H54 (cell line): ENCODE results near the gene PACSIN1.
"Not testable (repeated sequence)": the region's sequence is repeated elsewhere in the genome, so short reads cannot be mapped to it uniquely, and the experiment has no call there.

Source experiments
- DNase-seq: peaks from one replicate; pipeline ENCODE4 v3.0.0; 2011; ENCODE audit warnings: low spot score, mixed read lengths; ENCODE audit not compliant: insufficient read length
- FAIRE-seq: peaks from 3 replicates; lab custom pipeline; 2011; peaks lifted over from hg19 to GRCh38; lab: Jason Lieb, UNC
- POLR2A ChIP-seq: IDR thresholded peaks from 2 replicates; pipeline ENCODE4 v1.6.1; 2011; ENCODE audit warnings: low read depth, mild to moderate bottlenecking, low read length

PACSIN1 gene

GRCh38 chr6:34466242-34467185, 638 bp downstream of the PACSIN1 start:
- TF ChIP-seq POLR2A: no peak
- DNase-seq (no peak), FAIRE-seq (no peak)

- no peak for TF ChIP-seq POLR2A
- no peak for DNase-seq
- no peak for FAIRE-seq
These were observed 2.6 kb downstream of the PACSIN1 start for GRCh38 chr6:34468378-34468892.

- TF ChIP-seq POLR2A: no peak
- DNase-seq (no peak), FAIRE-seq (no peak)
These were observed 3.6 kb downstream of the PACSIN1 start for GRCh38 chr6:34469499-34469898.

- no peak for DNase-seq
- FAIRE-seq: no peak
- no peak for TF ChIP-seq POLR2A
These were observed 6.5 kb downstream of the PACSIN1 start for GRCh38 chr6:34472425-34472824.

GRCh38 chr6:34473967-34474366, 8.1 kb downstream of the PACSIN1 start:
- FAIRE-seq (no peak), DNase-seq (no peak)
- no peak for TF ChIP-seq POLR2A

GRCh38 chr6:34474754-34475153, 8.9 kb downstream of the PACSIN1 start:
- no peak for TF ChIP-seq POLR2A
- no peak for FAIRE-seq
- DNase-seq: no peak

- FAIRE-seq (no peak), DNase-seq (no peak)
- no peak for TF ChIP-seq POLR2A
These were observed 9.4 kb downstream of the PACSIN1 start for GRCh38 chr6:34475238-34475682.

GRCh38 chr6:34475767-34476328, 10.0 kb downstream of the PACSIN1 start:
- no peak for TF ChIP-seq POLR2A
- no peak for DNase-seq
- no peak for FAIRE-seq

- no peak for TF ChIP-seq POLR2A
- no peak for FAIRE-seq
These were observed 10.6 kb downstream of the PACSIN1 start for GRCh38 chr6:34476447-34476846.

GRCh38 chr6:34476921-34477320, 11.0 kb downstream of the PACSIN1 start:
- DNase-seq (no peak), FAIRE-seq (no peak)
- TF ChIP-seq POLR2A: no peak

More at GRCh38 chr6:34476447-34476846, 10.6 kb downstream of the PACSIN1 start:
- DNase-seq: no peak

- FAIRE-seq: no peak
These were observed 12.9 kb downstream of the PACSIN1 start for GRCh38 chr6:34478796-34479195.

GRCh38 chr6:34483781-34484180, 17.9 kb downstream of the PACSIN1 start:
- FAIRE-seq, DNase-seq: not testable (repeated sequence)

More at GRCh38 chr6:34478796-34479195, 12.9 kb downstream of the PACSIN1 start:
- no peak for DNase-seq
- TF ChIP-seq POLR2A: no peak

GRCh38 chr6:34484391-34484790, 18.5 kb downstream of the PACSIN1 start:
- DNase-seq (no peak), FAIRE-seq (no peak)
- TF ChIP-seq POLR2A: no peak

- DNase-seq: no peak
- FAIRE-seq: no peak
- no peak for TF ChIP-seq POLR2A
These were observed 19.0 kb downstream of the PACSIN1 start for GRCh38 chr6:34484899-34485298.
